Mammary epithelial cell (primary cell): Measurements from ENCODE around the gene TRIOBP.

ENCODE experiments used
- EZH2 ChIP-seq: IDR thresholded peaks from 2 replicates; pipeline ENCODE4 v1.6.1; 2012; ENCODE audit warnings: low read length, inconsistent platforms, borderline replicate concordance
- TF ChIP-seq, protein P1 (sequence below), 2 donors: IDR thresholded peaks in 1 of 2; conservative IDR thresholded peaks in 1 of 2; 2 replicates each; pipeline ENCODE4 v1.5.1; 2011 to 2012; ENCODE audit warnings: inconsistent platforms in 2 of 2, low read length in 2 of 2, mild to moderate bottlenecking in 2 of 2, control low read depth in 1 of 2, low read depth in 1 of 2; ENCODE audit not compliant: insufficient read depth in 1 of 2; ENCODE audit errors: extremely low read depth in 1 of 2

GRCh38 chr22:37658133-37659065 is 38.4 kb upstream of the TRIOBP start, which contains the start of gene PDXP:
- TF ChIP-seq, protein P1, sequence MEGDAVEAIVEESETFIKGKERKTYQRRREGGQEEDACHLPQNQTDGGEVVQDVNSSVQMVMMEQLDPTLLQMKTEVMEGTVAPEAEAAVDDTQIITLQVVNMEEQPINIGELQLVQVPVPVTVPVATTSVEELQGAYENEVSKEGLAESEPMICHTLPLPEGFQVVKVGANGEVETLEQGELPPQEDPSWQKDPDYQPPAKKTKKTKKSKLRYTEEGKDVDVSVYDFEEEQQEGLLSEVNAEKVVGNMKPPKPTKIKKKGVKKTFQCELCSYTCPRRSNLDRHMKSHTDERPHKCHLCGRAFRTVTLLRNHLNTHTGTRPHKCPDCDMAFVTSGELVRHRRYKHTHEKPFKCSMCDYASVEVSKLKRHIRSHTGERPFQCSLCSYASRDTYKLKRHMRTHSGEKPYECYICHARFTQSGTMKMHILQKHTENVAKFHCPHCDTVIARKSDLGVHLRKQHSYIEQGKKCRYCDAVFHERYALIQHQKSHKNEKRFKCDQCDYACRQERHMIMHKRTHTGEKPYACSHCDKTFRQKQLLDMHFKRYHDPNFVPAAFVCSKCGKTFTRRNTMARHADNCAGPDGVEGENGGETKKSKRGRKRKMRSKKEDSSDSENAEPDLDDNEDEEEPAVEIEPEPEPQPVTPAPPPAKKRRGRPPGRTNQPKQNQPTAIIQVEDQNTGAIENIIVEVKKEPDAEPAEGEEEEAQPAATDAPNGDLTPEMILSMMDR (conservative IDR thresholded peaks at IDR 0.05 in 1 of 2, IDR thresholded peaks at IDR 0.05 in 1 of 2; ENCODE audit: extremely low read depth in 1 of 2, insufficient read depth in 1 of 2, low read depth in 1 of 2, low read length in 2 of 2): no peak
- no peak for TF ChIP-seq EZH2
